GM12878 (cell line): ENCODE results near the gene PPP1R3E. TPM values are rescaled to one million over a fixed set of nuclear protein-coding genes. Genes with fewer than 3 reads are reported as not detected.

ENCODE experiments used
- ATF7 ChIP-seq: fragments of 450-650 bp; IDR thresholded peaks from 2 replicates; pipeline ENCODE4 v1.6.1; 2016; ENCODE audit warnings: low read depth, mild to moderate bottlenecking
- BCL3 ChIP-seq: IDR thresholded peaks from 2 replicates; pipeline ENCODE4 v1.6.1; 2011; ENCODE audit warnings: borderline replicate concordance, low read depth, mild to moderate bottlenecking, moderate library complexity, low read length; ENCODE audit not compliant: insufficient read depth, poor library complexity, severe bottlenecking
- BRCA1 ChIP-seq: IDR thresholded peaks from 2 replicates; pipeline ENCODE4 v1.6.1; 2011; ENCODE audit warnings: low read depth, low read length, improper control_type of control experiment
- CUX1 ChIP-seq: IDR thresholded peaks from 2 replicates; pipeline ENCODE4 v1.6.1; 2012; ENCODE audit warnings: improper control_type of control experiment, low read depth, low read length; ENCODE audit not compliant: insufficient replicate concordance
- E2F4 ChIP-seq: IDR thresholded peaks from 2 replicates; pipeline ENCODE4 v1.6.1; 2012; ENCODE audit warnings: low read depth, low read length, improper control_type of control experiment
- IKZF2 ChIP-seq, 2 experiments: fragments of 450-650 bp; IDR thresholded peaks; 2 replicates each; pipeline ENCODE4 v1.6.1; 2017; ENCODE audit warnings: mild to moderate bottlenecking in 2 of 2, moderate library complexity in 2 of 2
- LARP7 ChIP-seq: fragments of 450-650 bp; IDR thresholded peaks from 2 replicates; pipeline ENCODE4 v1.6.1; 2017; ENCODE audit warnings: mild to moderate bottlenecking
- MEF2A ChIP-seq: IDR thresholded peaks from 2 replicates; pipeline ENCODE4 v1.6.1; 2011; ENCODE audit warnings: low read depth, mild to moderate bottlenecking, low read length, moderate library complexity; ENCODE audit not compliant: insufficient read depth
- MXI1 ChIP-seq: fragments of 150-350 bp; IDR thresholded peaks from 2 replicates; pipeline ENCODE4 v1.6.1; 2011; ENCODE audit warnings: low read depth, mild to moderate bottlenecking, inconsistent platforms, low read length, improper control_type of control experiment
- NR2C1 ChIP-seq: fragments of 450-650 bp; IDR thresholded peaks from 2 replicates; pipeline ENCODE4 v1.6.1; 2017; ENCODE audit warnings: antibody characterized with exemption, mild to moderate bottlenecking, moderate library complexity
- POLR2AphosphoS2 ChIP-seq: IDR thresholded peaks from 2 replicates; pipeline ENCODE4 v1.6.1; 2011; ENCODE audit warnings: low read depth, mild to moderate bottlenecking, low read length, improper control_type of control experiment, moderate library complexity
- RB1 ChIP-seq: fragments of 450-650 bp; formaldehyde crosslinking; IDR thresholded peaks from 2 replicates; pipeline ENCODE4 v1.6.1; 2017; ENCODE audit warnings: mild to moderate bottlenecking, borderline replicate concordance
- SRF ChIP-seq, 2 experiments: IDR thresholded peaks; 2 replicates each; pipeline ENCODE4 v1.6.1; 2011; ENCODE audit warnings: low read depth in 2 of 2, low read length in 2 of 2, mild to moderate bottlenecking in 1 of 2, moderate library complexity in 1 of 2
- STAT3 ChIP-seq: IDR thresholded peaks from 2 replicates; pipeline ENCODE4 v1.6.1; 2011; ENCODE audit warnings: low read depth, low read length, improper control_type of control experiment
- WRNIP1 ChIP-seq: IDR thresholded peaks from 2 replicates; pipeline ENCODE4 v1.6.1; 2011; ENCODE audit warnings: low read depth, low read length, improper control_type of control experiment, borderline replicate concordance
- YBX1 ChIP-seq: fragments of 450-650 bp; IDR thresholded peaks from 2 replicates; pipeline ENCODE4 v1.6.1; 2016; ENCODE audit warnings: antibody characterized with exemption
- ZBED1 ChIP-seq: IDR thresholded peaks from 2 replicates; pipeline ENCODE4 v1.6.1; 2016; ENCODE audit warnings: borderline replicate concordance
- ZBTB11 ChIP-seq: fragments of 450-650 bp; formaldehyde crosslinking; IDR thresholded peaks from 2 replicates; pipeline ENCODE4 v1.5.0; 2022; ENCODE audit warnings: mild to moderate bottlenecking, missing genetic modification characterization
- polyA plus RNA-seq, 11 experiments: library from polyadenylated mRNA; depleted of rRNA in 4 of 11; unstranded in 6 of 11; stranded (reverse) in 5 of 11; fragments of >200 nt; fragmentation: Nextera tagmentation in 4 of 11; fragmentation: Illumina TruSeq in 1 of 11; extraction: Ambion mirVana in 4 of 11; extraction: Trizol in 1 of 11; gene quantifications; 1 replicate in 1 of 11; 2 replicates in 10 of 11; pipeline versions ENCODE4 v1.2.1 to v1.2.3, GENCODE V29; 2011 to 2016; ENCODE audit warnings: inconsistent platforms in 2 of 11, missing spikeins in 2 of 11, low read depth in 1 of 11
- total RNA-seq, 4 experiments: library from RNA; depleted of rRNA in 3 of 4; stranded (reverse); fragments of >200 nt in 3 of 4; fragmentation: Illumina TruSeq in 1 of 4; extraction: Trizol in 1 of 4; gene quantifications; 2 replicates each; pipeline versions ENCODE4 v1.2.1 to v1.2.3, GENCODE V29; 2013 to 2021

The PPP1R3E gene
- total and polyA plus RNA-seq, 10 of the 15 experiments (the other 5 are each of a cell fraction or from before 2014, with no cell fraction given), result 4.6 to 26.4 (median 7.1) TPM

GRCh38 chr14:23301288-23301968, 1.2 kb downstream of the PPP1R3E start (continued):
- TF ChIP-seq BCL3 (peak; percentile 23), RB1 (peak; percentile 93), ZBTB11 (CRISPR knock-in tag) (no peak), LARP7 (peak; percentile 86), WRNIP1 (no peak), ATF7 (no peak), POLR2AphosphoS2 (peak; percentile 6; the same call in 1 of the 2 replicates), MEF2A (0 out of 2 replicates have a peak, but pooled peaks have one; percentile 51), MXI1 (peak; percentile 73), BRCA1 (no peak), NR2C1 (peak; percentile 48), SRF (IDR thresholded peaks at IDR 0.05; ENCODE audit: low read depth in 2 of 2, low read length in 2 of 2) (no peak), E2F4 (no peak), ZBED1 (no peak), CUX1 (no peak), IKZF2 (IDR thresholded peaks at IDR 0.05) (peak in 1 of 2 experiments; percentile 23; a peak in 2 of 4 replicates), YBX1 (no peak), STAT3 (no peak)
